Colonic mucosa (tissue), 4 donors: Measurements from ENCODE around the gene KCNA2. TPM values are rescaled to one million over a fixed set of nuclear protein-coding genes. Genes with fewer than 3 reads are reported as not detected.

Experiments used
- DNase-seq: peaks from one replicate; pipeline ENCODE4 v3.0.0-alpha.2; 2020
- H3K27ac ChIP-seq: fragments of 200-600 bp; one replicate; pipeline ENCODE4 v1.8.0; 2021
- H3K27me3 ChIP-seq: fragments of 200-600 bp; one replicate; pipeline ENCODE4 v1.8.0; 2021
- H3K36me3 ChIP-seq: fragments of 200-600 bp; one replicate; pipeline ENCODE4 v1.8.0; 2021
- H3K4me1 ChIP-seq: fragments of 200-600 bp; one replicate; pipeline ENCODE4 v1.8.0; 2021; ENCODE audit warnings: mild to moderate bottlenecking
- H3K4me3 ChIP-seq: fragments of 200-600 bp; one replicate; pipeline ENCODE4 v1.8.0; 2021
- H3K9ac ChIP-seq, 2 donors: one replicate each; pipeline ENCODE4 v1.7.0; 2013; ENCODE audit warnings: control low read depth in 2 of 2, low read depth in 2 of 2, low read length in 2 of 2
- H3K9me3 ChIP-seq: fragments of 200-600 bp; one replicate; pipeline ENCODE4 v1.8.0; 2021
- intact Hi-C: fragments of 100-400 bp; cut with DNase I; formaldehyde crosslinking; loops from one replicate; pipeline ENCODE4 v1.14.1; 2022
- total RNA-seq, 2 donors: library from RNA; stranded (reverse); fragmentation: NEBNext Ultra II Directional in 1 of 2; extraction: Animal tissue kit (Norgen Biotek cat#: 25700) in 1 of 2; gene quantifications; one replicate each; pipeline ENCODE4 v1.2.1, GENCODE V29; 2021
- TF ChIP-seq, protein P1 (sequence below): fragments of 200-600 bp; IDR thresholded peaks from one replicate; pipeline ENCODE4 v1.8.0; 2022; ENCODE audit warnings: antibody characterized with exemption, mild to moderate bottlenecking
- donor health status: healthy.
- donor health status: DM: no; HTN: no; CAD: no.
- donor health status: DM: no; HTN: no; CAD: no.

KCNA2 gene
- total RNA-seq, 2 donors from 2014 or later = 0.17 to 0.61 TPM

DNA sequence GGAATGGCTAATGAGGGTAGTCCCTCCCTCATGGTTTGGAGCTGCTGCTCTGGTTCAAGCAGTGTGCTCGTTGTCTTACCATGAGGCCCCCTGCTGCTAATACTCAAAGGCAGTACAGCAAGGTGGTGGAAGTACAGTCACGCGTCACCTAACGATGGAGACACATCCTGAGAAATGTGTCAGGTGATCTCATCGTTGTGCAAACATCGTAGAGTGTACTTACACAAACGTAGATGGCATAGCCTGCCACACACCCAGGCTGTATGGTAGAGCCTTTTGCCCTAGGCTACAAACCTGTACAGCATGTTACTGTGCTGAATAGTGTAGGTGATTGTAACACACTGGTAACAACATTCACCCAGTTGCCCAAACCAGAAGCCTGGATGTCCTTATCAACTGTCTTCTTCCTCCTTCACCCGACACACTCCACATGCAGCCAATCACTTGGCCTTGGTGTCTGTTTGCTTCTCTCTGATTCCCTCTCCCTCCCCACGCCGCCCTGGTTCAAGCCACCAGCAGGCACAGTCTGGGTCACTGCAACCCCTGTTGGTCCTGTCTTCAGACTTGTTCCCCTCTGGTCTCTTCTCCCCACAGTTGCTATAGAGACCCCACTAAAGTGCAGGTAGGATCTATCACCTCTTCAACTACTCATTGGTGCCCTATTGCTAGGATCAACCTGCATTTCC is 6.0 kb upstream of the KCNA2 start:
- intact Hi-C loops = no loop called here
- peak; percentile 42 for DNase-seq
- no peak overlapping the region for H3K9ac ChIP-seq
- no peaks in the 10 kb centered on the region for H3K9me3 ChIP-seq
- no peak overlapping the region for H3K27ac ChIP-seq
- no peaks in the 10 kb centered on the region for H3K4me1 ChIP-seq
- peaks cover 14% of the 10 kb centered on the region for H3K27me3 ChIP-seq
- TF ChIP-seq, protein P1, sequence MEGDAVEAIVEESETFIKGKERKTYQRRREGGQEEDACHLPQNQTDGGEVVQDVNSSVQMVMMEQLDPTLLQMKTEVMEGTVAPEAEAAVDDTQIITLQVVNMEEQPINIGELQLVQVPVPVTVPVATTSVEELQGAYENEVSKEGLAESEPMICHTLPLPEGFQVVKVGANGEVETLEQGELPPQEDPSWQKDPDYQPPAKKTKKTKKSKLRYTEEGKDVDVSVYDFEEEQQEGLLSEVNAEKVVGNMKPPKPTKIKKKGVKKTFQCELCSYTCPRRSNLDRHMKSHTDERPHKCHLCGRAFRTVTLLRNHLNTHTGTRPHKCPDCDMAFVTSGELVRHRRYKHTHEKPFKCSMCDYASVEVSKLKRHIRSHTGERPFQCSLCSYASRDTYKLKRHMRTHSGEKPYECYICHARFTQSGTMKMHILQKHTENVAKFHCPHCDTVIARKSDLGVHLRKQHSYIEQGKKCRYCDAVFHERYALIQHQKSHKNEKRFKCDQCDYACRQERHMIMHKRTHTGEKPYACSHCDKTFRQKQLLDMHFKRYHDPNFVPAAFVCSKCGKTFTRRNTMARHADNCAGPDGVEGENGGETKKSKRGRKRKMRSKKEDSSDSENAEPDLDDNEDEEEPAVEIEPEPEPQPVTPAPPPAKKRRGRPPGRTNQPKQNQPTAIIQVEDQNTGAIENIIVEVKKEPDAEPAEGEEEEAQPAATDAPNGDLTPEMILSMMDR = no peak
- H3K36me3 ChIP-seq = no peaks in the 10 kb centered on the region
- no peak overlapping the region for H3K4me3 ChIP-seq

DNA sequence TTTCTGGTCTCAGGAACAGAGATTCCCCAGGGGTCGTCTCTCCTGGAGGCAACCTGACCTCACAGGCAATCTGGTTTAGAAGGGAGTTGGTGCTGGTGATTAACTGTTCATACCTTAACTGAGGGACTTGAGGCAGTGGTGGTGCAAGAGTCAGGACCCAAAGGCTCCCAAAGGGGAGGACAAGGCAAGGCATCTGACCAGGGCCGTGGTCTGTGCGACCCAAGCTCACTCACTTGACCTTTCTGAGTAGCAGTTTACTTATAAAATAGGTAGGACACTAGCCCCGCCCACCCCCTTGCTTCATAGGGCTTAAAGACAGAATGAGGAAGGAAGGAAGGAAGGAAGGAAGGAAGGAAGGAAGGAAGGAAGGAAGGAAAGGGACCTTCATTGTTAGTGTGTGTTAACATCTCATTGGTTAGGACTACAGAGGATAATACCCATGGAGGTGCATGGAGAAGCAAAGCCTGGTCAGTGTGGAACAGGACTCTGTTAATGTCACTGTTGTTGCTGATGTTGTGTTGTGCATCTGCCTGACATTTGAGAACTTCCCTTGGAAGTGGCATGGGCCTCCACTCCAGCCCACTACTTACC is 4.6 kb upstream of the KCNA2 start:
- TF ChIP-seq, protein P1 = no peak
- Histone ChIP-seq H3K27ac (no peak overlapping the region), H3K4me3 (no peak overlapping the region), H3K9me3 (no peaks in the 10 kb centered on the region), H3K36me3 (no peaks in the 10 kb centered on the region), H3K9ac (no peak overlapping the region), H3K4me1 (no peaks in the 10 kb centered on the region), H3K27me3 (peaks cover 27% of the 10 kb centered on the region)
- DNase-seq = no peak
- intact Hi-C loops = no loop called here

DNA sequence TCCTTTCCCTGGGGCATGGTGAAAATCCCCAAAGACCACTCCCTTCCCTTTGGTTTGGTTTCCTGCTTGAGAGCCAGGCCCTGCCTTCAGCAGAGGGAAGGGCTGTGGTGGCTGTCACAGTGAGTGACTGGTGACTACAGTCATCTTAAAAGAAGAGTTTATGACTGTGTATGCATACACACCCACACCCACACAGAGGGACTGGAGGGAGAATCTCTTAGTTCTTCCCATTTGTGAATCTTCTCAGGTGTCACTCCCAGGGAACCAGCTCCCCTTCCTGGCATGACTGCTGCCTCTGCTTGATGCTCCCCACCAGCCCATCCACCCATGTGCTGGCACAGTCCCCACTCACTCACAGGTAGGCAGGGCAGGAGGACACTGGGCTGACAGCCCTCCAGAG is 3.9 kb upstream of the KCNA2 start:
- H3K27ac ChIP-seq = no peak overlapping the region
- intact Hi-C loops = no loop called here
- DNase-seq = no peak
- H3K9me3 ChIP-seq = no peaks in the 10 kb centered on the region
- TF ChIP-seq, protein P1 = no peak
- H3K9ac ChIP-seq = no peak overlapping the region
- no peaks in the 10 kb centered on the region for H3K36me3 ChIP-seq
- H3K4me1 ChIP-seq = no peaks in the 10 kb centered on the region
- H3K27me3 ChIP-seq = peaks cover 33% of the 10 kb centered on the region
- H3K4me3 ChIP-seq = no peak overlapping the region

DNA sequence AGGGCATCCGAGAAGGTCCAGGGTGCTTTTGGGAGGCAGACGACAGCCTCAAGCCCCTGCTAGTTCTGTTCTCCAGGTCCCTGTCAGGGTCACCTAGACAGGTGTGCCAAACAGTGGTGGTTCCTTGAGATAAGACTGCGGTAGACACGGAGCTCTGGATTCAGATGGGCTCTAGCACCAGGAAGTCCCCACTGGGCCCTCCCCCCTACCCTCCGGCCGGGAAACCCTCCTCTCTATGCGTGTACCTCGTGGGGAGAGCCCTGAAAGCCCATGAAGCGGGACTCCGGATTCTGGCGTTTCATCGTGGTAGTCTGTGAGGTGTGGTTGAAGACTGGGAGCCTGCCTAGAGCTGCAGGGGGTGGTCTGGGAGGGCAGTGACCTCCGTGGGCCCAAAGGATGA is 2.1 kb upstream of the KCNA2 start:
- intact Hi-C loops = no loop called here
- no peak overlapping the region for H3K4me3 ChIP-seq
- no peaks in the 10 kb centered on the region for H3K9me3 ChIP-seq
- peaks cover 33% of the 10 kb centered on the region for H3K27me3 ChIP-seq
- TF ChIP-seq, protein P1 = no peak
- H3K4me1 ChIP-seq = no peaks in the 10 kb centered on the region
- no peak for DNase-seq
- no peaks in the 10 kb centered on the region for H3K36me3 ChIP-seq
- no peak overlapping the region for H3K9ac ChIP-seq
- no peak overlapping the region for H3K27ac ChIP-seq

DNA sequence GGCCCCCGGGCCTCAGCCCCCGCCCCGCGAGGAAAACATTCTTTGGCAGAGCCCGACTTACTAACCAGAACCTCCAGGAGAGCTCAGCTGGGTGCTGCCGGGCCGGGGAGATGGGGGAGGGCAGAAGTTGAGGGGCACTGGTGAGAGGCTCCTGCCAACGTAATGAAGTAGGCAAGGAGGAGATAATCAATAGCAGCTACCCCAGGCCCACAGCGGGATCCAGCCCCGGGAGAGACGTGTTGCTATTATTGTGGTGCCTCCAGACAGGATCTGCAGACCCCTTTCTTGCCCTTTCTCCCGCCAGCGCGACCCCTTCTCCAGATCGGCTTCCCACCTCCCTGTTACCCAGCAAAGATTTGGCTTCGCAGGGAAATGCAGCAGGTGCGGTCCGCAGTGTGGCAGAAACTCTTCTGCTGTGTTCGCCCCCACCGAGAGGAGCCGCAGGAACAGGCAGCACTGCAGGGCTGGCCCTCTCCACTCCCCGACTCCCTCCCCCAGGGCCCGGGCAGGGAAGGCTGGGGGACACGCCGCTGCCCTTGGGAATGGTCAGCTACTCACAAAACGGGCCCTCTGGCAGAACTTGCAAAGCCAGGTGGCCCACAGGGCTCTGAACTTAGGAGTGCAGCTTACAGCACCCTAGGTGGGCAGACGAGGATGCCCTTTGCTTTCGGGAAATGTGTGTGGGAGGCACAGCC is 1.5 kb upstream of the KCNA2 start:
- no peaks in the 10 kb centered on the region for H3K36me3 ChIP-seq
- TF ChIP-seq, protein P1 = no peak
- peak overlapping the region; percentile 40 for H3K4me3 ChIP-seq
- intact Hi-C loops = no loop called here
- no peak overlapping the region for H3K27ac ChIP-seq
- H3K27me3 ChIP-seq = peaks cover 39% of the 10 kb centered on the region
- H3K4me1 ChIP-seq = no peaks in the 10 kb centered on the region
- no peak overlapping the region for H3K9ac ChIP-seq
- DNase-seq = no peak
- no peaks in the 10 kb centered on the region for H3K9me3 ChIP-seq
